Activated CD8-positive, alpha-beta memory T cell treated with anti-CD3 and anti-CD28 coated beads for 36 hours (primary cell): ENCODE data around the gene CCSER2. TPM values are rescaled to one million over a fixed set of nuclear protein-coding genes. Genes with fewer than 3 reads are reported as not detected.
"Not testable (repeated sequence)": the region's sequence is repeated elsewhere in the genome, so short reads cannot be mapped to it uniquely, and the experiment has no call there.

ENCODE experiments used
- CTCF ChIA-PET: fragments of 350-600 bp; sonication (Branson Sonifier 250); formaldehyde crosslinking; loops from one replicate; lab custom pipeline; 2021; ENCODE audit warnings: antibody characterized with exemption; lab: Charles Lee
- POLR2A ChIA-PET: fragments of 350-600 bp; sonication (Branson Sonifier 250); formaldehyde crosslinking; loops from one replicate; lab custom pipeline; 2021; ENCODE audit warnings: antibody characterized with exemption; lab: Charles Lee
- total RNA-seq, 2 experiments: library from RNA; stranded (reverse); gene quantifications; one replicate each; pipeline ENCODE4 v1.2.3, GENCODE V29; 2021

The CCSER2 gene
- total RNA-seq, 2 experiments from 2014 or later, result 46.7 to 47.2 TPM

DNA sequence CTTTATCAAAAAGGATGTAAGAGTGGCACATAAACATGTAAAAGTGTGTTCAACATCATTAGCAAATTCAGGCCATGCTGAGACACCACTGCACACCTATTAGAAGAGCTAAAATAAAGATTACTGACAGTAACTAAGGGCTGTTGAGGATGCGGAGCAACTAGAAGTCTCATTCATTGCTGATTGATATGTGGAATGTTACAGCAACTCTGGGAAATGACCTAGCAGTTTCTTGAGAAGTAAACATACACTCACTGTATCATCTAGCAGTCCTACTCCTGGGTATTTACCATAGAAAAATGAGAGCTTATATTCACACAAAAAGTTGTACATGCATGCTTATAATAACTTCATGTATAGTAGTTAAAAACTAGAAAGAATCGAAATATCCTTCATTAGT is 77.3 kb downstream of the CCSER2 start:
- ChIA-PET CTCF (no interaction called here), POLR2A (no interaction called here)

DNA sequence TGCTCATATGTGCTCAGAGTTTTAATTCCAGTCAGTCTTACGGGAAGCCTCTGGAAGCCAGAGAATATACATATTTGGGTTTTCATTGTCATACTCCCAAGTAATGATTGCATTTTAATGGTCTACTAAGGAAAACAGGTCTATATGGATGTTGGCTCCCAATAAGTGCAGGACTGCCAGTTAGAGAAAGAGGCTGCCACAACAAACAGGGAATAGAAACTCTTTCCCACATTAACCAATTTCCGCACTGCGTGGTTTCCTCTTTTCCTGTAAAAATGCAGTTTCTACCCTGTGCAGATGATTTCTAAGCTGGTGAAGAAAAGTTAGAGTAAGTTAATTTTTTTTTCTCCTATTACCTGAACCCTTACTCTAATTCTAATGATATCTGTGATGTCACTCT is 78.2 kb downstream of the CCSER2 start:
- CTCF ChIA-PET, result no interaction called here
- POLR2A ChIA-PET, result no interaction called here

- POLR2A ChIA-PET, result no interaction called here
- CTCF ChIA-PET, result no interaction called here
Measured at GRCh38 chr10:84407388-84408049, 79.1 kb downstream of the CCSER2 start.

DNA sequence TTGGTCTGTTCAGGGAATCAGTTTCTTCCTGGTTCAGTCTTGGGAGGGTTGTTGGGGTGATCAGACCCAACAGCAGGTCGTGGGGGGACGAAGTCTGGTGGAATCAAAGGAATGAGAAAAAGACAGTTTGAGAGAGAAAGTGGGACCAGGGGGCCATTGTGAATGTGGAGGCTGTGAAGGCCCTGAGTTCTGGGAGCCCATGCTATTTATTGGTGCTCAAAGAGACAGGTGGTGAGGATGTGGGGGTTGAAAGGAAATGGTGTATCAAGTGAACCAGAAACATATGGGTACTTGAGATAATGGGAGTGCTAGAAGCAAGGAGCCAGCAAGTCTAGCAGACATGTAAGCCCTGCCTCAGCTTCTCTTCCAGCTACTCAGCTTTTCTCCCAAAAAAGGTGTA is 84.1 kb downstream of the CCSER2 start:
- ChIA-PET POLR2A (no interaction called here), CTCF (interaction anchor here (0.9 to 1.5 kb wide), 2 partner anchors 18 to 37 kb away, joined by 3 to 4 read pairs; no protein-coding TSS in a partner anchor)

- CTCF ChIA-PET, POLR2A ChIA-PET: not testable (repeated sequence)
Measured at GRCh38 chr10:84414110-84414509, 85.7 kb downstream of the CCSER2 start.

- CTCF ChIA-PET, result interaction anchor here (0.9 kb wide), 1 partner anchor 63 kb away, joined by 3 read pairs; no protein-coding TSS in a partner anchor
Measured at GRCh38 chr10:84415539-84416244, 87.3 kb downstream of the CCSER2 start.

GRCh38 chr10:84416245-84416555 is 87.8 kb downstream of the CCSER2 start:
- CTCF ChIA-PET, result no interaction called here

More at GRCh38 chr10:84415539-84416244, 87.3 kb downstream of the CCSER2 start:
- POLR2A ChIA-PET, result no interaction called here

GRCh38 chr10:84423719-84424118 is 95.3 kb downstream of the CCSER2 start:
- ChIA-PET CTCF (interaction anchor here (0.7 to 1.3 kb wide), 2 partner anchors 25 to 159 kb away, joined by 3 read pairs; no protein-coding TSS in a partner anchor), POLR2A (no interaction called here)

More at GRCh38 chr10:84416245-84416555, 87.8 kb downstream of the CCSER2 start:
- POLR2A ChIA-PET, result no interaction called here

GRCh38 chr10:84424731-84425167 is 96.4 kb downstream of the CCSER2 start:
- ChIA-PET CTCF (interaction anchor here (0.9 to 1.3 kb wide), 2 partner anchors 72 to 160 kb away, joined by 3 read pairs; no protein-coding TSS in a partner anchor), POLR2A (no interaction called here)

DNA sequence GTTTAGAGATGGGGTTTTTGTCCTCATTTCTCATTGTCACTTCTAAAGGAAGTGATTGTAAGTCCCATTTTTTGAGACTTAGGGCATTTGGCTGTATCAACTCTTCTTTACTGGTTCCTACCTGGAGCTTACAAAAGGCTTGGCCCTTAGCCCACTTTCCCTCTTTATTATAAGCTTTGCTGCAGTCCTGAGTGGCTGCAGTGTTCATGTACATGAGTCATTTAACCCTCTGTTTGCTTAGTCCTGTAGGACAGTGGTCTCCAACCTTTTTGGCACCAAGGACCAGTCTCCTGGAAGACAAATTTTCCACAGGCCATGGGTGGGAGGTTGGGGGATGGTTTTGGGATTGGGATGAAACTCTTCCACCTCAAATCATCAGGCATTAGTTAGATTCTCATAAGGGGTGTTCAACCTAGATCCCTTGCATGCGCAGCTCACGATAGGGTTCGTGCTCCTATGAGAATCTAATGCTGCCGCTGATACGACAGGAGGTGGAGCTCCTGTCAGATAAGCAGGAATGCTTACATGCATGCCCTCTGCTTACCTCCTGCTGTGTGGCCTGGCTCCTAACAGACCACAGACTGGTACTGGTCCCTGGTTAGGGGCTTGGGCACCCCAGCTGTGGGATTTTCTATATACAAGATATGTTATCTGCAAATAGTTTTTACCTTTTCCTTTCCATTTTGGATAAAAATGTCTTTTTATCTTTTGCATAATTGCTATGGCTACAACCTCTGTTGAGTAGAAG is 99.7 kb downstream of the CCSER2 start:
- ChIA-PET CTCF (interaction anchor here (2.5 kb wide), 1 partner anchor 110 kb away, joined by 7 read pairs; no protein-coding TSS in a partner anchor), POLR2A (no interaction called here)

GRCh38 chr10:84428711-84429110 is 100.3 kb downstream of the CCSER2 start:
- CTCF ChIA-PET, result interaction anchor here (2.5 kb wide), 1 partner anchor 109 kb away, joined by 7 read pairs; no protein-coding TSS in a partner anchor
- POLR2A ChIA-PET, result no interaction called here

DNA sequence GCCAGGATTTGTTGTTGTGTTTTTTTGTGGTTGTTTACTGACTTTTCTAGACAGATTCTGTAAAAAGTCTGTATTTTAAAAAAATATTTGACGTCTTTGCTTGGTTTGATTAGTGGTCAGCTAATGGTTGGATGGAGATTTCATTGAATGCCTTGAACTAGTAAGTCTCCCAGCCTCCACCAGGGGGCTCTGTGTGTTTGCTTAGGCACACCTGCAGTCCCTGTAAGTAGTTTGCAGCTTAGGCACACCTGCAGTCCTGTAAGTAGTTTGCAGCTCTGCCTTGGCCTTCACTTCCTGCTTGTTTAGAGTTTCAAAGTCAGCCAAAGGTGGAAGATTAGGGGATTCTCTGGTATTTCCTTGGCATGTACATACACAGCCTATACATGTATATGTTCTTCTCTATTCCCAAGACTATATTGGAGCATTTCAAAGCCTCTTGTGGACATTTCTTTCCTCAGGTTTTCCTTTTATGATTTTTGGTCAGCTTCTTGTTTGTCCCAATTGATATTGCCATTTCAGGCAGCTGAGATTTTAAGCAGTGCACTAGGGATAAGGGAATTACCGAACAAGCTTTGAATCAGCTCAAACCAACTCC is 101.6 kb downstream of the CCSER2 start:
- ChIA-PET POLR2A (no interaction called here), CTCF (interaction anchor here (0.8 to 1.6 kb wide), 15 partner anchors 13 to 281 kb away, joined by 3 to 7 read pairs (median 3); no protein-coding TSS in a partner anchor)

DNA sequence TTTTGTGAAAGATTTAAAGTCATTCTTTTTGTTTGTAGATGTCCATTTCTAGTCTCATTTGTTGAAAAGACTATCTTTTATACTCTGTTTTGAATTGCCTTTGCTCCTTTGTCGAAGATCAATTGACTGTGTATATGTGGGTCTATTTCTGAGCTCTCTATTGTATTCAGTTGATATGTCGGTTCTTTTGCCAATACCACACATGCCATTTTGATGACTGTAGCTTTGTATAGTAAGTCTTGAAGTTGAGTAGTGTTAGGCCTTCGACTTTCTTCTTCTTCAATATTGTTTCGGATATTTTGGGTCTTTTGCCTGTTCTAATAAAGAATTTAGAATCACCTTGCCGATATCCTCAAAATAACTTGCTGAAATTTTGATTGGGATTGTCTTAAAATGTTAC is 104.5 kb downstream of the CCSER2 start:
- CTCF ChIA-PET, result no interaction called here
- POLR2A ChIA-PET, result no interaction called here

- ChIA-PET POLR2A (no interaction called here), CTCF (no interaction called here)
Measured at GRCh38 chr10:84440781-84441180, 112.4 kb downstream of the CCSER2 start.

DNA sequence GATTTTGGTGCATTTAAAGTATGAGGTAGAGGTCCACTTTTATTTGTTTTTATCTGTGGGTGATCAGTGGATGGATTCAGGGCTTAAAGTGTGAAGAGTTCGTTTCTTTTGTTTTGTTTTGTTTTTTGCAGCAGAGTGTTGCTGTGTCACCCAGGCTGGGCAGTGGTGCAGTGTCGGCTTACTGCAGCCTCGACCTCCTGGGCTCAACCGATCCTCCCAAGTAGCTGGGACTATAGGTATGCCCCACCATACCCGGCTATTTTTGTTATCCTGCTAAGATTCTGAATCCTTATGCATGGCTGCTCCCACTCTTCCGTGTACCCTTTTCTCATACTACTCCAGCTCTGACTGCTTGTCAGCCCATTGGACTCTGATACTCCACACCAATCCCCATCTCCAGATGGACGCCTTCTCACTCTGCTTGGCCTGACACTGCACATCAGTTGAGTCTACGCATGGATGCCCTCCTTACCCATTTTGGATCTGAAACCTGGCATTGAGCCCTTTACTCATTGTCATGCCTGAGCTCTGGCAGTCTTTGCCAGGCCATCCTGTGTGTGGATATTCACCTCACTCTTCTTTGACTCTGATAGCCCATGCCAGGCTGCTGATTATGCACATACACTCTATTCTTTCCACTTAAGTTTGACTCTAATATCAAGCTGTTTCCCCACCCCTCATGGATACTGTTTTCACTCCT is 119.5 kb downstream of the CCSER2 start:
- POLR2A ChIA-PET, result no interaction called here
- CTCF ChIA-PET, result interaction anchor here (0.5 kb wide), 1 partner anchor 24 kb away, joined by 3 read pairs; no protein-coding TSS in a partner anchor

DNA sequence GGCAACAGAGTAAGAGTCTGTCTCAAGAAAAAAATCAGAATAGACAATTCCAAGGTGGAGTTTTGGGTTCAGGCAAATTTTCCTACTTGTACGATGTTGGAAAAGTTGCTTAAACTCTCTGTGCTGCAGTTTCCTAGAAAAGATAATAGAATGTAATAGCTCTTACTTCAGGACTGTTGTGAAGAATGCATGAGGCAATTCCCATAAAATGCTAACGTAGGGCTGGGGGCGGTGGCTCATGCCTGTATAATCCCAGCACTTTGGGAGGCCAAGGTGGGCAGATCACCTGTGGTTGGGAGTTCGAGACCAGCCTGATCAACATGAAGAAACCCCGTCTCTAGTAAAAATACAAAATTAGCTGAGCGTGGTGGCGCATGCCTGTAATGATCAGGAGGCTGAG is 121.0 kb downstream of the CCSER2 start:
- CTCF ChIA-PET, result interaction anchor here (1.8 kb wide), 1 partner anchor 19 kb away, joined by 4 read pairs; no protein-coding TSS in a partner anchor
- POLR2A ChIA-PET, result not testable (repeated sequence)

DNA sequence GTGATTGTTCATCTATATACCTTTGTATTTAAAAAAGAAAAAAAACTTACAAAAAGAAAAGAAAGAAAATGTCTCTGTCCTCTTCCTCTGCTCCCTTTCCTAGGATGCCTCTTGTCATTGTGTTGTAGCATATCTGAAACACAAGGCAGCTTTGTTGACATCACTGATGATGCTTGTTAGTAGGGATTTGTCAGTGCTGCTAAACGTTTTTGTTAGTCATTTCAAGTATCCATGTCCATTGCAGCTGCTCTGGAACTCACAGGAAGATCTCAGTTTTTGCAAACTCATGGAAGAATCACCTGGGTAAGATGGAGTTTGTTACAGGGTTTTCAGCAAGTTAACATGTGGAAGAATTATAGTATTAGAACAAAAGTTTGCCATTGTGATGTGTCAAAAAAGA is 123.6 kb downstream of the CCSER2 start:
- ChIA-PET CTCF (interaction anchor here (1.3 kb wide), 1 partner anchor 22 kb away, joined by 3 read pairs; no protein-coding TSS in a partner anchor), POLR2A (no interaction called here)

- CTCF ChIA-PET, result interaction anchor here (0.8 kb wide), 1 partner anchor 84 kb away, joined by 3 read pairs; no protein-coding TSS in a partner anchor
- POLR2A ChIA-PET, result no interaction called here
Measured at GRCh38 chr10:84453303-84453702, 124.9 kb downstream of the CCSER2 start.

GRCh38 chr10:84456126-84456525 is 127.7 kb downstream of the CCSER2 start:
- CTCF ChIA-PET, result no interaction called here
- POLR2A ChIA-PET, result no interaction called here
